Fibroblast of mammary gland (primary cell): ENCODE data around the gene DKKL1.
"Not testable (repeated sequence)": the region's sequence is repeated elsewhere in the genome, so short reads cannot be mapped to it uniquely, and the experiment has no call there.

Source experiments
- DNase-seq: peaks from one replicate; pipeline ENCODE4 v3.0.0-alpha.2; 2010; ENCODE audit warnings: low read depth
- H3K4me3 ChIP-seq: 2 replicates; pipeline ENCODE4 v1.5.1; 2011; ENCODE audit warnings: low read depth, mild to moderate bottlenecking, low read length, moderate library complexity; ENCODE audit not compliant: control insufficient read depth
- CTCF ChIP-seq: conservative IDR thresholded peaks from 2 replicates; pipeline ENCODE4 v1.5.1; 2011; ENCODE audit warnings: low read depth, low read length, inconsistent platforms; ENCODE audit not compliant: control insufficient read depth, insufficient read depth

Gene DKKL1

GRCh38 chr19:49327878-49328544, 35.7 kb upstream of the DKKL1 start:
- no peak overlapping the region for H3K4me3 ChIP-seq
- peak; percentile 31 for DNase-seq
- TF ChIP-seq CTCF = peak; percentile 66

GRCh38 chr19:49328741-49329140, 34.9 kb upstream of the DKKL1 start:
- no peak for TF ChIP-seq CTCF
- no peak overlapping the region for H3K4me3 ChIP-seq
- no peak for DNase-seq

DNA sequence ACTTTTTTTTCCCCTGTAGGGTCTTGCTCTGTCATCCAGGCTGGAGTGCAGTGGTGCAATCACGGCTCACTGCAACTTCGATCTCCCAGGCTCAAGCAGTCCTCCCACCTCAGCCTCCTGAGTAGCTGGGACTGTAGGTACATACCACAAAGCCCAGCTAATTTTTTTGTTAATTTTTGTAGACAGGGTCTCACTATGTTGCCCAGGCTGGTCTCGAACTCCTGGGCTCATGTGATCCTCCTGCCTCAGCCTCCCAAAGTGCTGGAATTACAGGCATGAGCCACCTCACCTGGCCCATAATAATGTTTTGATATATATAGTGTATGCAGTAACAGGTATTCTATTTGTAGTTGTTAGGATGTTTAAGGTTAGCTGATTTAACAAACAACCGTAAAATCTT, 32.5 kb upstream of the DKKL1 start:
- H3K4me3 ChIP-seq, DNase-seq: not testable (repeated sequence)

GRCh38 chr19:49331616-49332055, 32.0 kb upstream of the DKKL1 start:
- peak; percentile 68 for DNase-seq
- H3K4me3 ChIP-seq = no peak overlapping the region
- TF ChIP-seq CTCF = no peak

DNA sequence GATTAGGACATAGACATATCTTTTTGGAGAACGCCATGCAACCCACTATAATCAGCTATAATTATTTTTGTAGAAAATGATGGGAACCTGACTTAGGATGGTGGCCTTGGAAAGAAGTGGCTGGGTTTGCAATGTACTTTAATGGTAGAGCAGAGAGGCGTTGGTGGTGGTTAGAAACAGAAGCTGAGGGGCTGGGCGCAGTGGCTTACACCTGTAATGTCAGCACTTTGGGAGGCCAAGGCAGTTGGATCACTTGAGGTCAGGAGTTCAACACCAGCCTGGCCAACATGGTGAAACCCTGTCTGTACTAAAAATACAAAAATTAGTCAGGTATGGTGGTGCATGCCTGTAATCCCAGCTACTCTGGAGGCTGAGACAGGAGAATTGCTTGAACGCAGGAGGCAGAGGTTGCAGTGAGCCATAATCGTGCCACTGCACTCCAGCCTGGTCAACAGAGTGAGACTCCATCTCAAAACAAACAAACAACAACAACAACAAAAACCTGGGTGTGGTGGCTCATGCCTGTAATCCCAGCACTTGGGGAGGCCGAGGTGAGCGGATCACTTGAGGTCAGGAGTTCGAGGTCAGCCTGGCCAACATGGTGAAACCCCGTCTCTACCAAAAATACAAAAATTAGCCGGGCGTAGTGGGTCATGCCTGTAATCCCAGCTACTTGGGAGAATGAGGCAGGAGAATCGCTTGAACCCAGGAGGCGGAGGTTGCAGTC, 30.8 kb upstream of the DKKL1 start:
- not testable (repeated sequence) for DNase-seq, H3K4me3 ChIP-seq

DNA sequence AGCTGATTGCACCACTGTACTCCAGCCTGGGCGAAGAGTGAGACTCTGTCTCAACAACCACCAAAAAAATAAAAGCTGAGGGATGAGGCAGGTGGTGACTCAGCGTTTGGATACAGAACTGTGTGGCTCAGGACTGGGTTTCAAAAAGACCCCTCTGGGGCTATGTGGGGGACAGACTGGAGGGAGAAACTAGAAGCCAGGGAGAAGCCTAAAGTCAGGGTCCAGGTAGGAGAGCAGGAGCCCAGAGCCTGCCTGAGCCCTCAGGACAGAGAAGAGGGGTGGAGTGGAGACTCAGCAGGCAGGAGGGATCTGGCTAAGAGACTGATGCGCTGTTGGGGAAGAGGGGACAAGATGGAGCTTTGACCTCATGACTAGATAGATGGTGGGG, 30.3 kb upstream of the DKKL1 start:
- no peak overlapping the region for H3K4me3 ChIP-seq
- TF ChIP-seq CTCF = no peak
- DNase-seq = peak; percentile 40

- DNase-seq = no peak
- H3K4me3 ChIP-seq = no peak overlapping the region
These were observed 29.8 kb upstream of the DKKL1 start for GRCh38 chr19:49333811-49334288.

More at GRCh38 chr19:49333811-49334288, 29.8 kb upstream of the DKKL1 start:
- TF ChIP-seq CTCF = no peak
